Epidermal melanocyte (primary cell): ENCODE data around the gene WARS2.
A peak's percentile ranks its signal among the peaks of the same experiment; 100 is the strongest.

Experiments used
- DNase-seq: peaks from one replicate; pipeline ENCODE4 v3.0.0; 2011; ENCODE audit warnings: low spot score; ENCODE audit not compliant: insufficient read length

Gene WARS2

GRCh38 chr1:119083980-119084379 is 56.5 kb downstream of the WARS2 start:
- DNase-seq: no peak

GRCh38 chr1:119083479-119083878 is 57.0 kb downstream of the WARS2 start:
- no peak for DNase-seq

- no peak for DNase-seq
Observed at GRCh38 chr1:119081700-119082099, 58.8 kb downstream of the WARS2 start.

- peak; percentile 28 for DNase-seq
Observed at GRCh38 chr1:119081267-119081666, 59.2 kb downstream of the WARS2 start.

GRCh38 chr1:119080586-119080985 is 59.9 kb downstream of the WARS2 start:
- DNase-seq: peak; percentile 38

- DNase-seq: no peak
Observed at GRCh38 chr1:119079881-119080280, 60.6 kb downstream of the WARS2 start.

GRCh38 chr1:119075614-119076013 is 64.8 kb downstream of the WARS2 start:
- DNase-seq: no peak

GRCh38 chr1:119071321-119071720 is 69.1 kb downstream of the WARS2 start:
- no peak for DNase-seq

- DNase-seq: no peak
Observed at GRCh38 chr1:119069682-119070081, 70.8 kb downstream of the WARS2 start.

GRCh38 chr1:119068427-119068826 is 72.0 kb downstream of the WARS2 start:
- no peak for DNase-seq

GRCh38 chr1:119061700-119062099 is 78.8 kb downstream of the WARS2 start:
- no peak for DNase-seq

GRCh38 chr1:119055568-119055967 is 84.9 kb downstream of the WARS2 start:
- no peak for DNase-seq

GRCh38 chr1:119053917-119054316 is 86.5 kb downstream of the WARS2 start:
- no peak for DNase-seq

- DNase-seq: no peak
Observed at GRCh38 chr1:119052267-119052666, 88.2 kb downstream of the WARS2 start.

GRCh38 chr1:119048624-119049404 is 91.6 kb downstream of the WARS2 start:
- DNase-seq: no peak

GRCh38 chr1:119046785-119047438 is 93.5 kb downstream of the WARS2 start:
- DNase-seq: no peak

GRCh38 chr1:119046429-119046784 is 94.0 kb downstream of the WARS2 start:
- DNase-seq: no peak

GRCh38 chr1:119045096-119045746 is 95.2 kb downstream of the WARS2 start:
- DNase-seq: no peak

GRCh38 chr1:119040906-119041305 is 99.5 kb downstream of the WARS2 start:
- DNase-seq: no peak

- no peak for DNase-seq
Observed at GRCh38 chr1:119040489-119040888, 100.0 kb downstream of the WARS2 start.

- no peak for DNase-seq
Observed at GRCh38 chr1:119038363-119038762, 102.1 kb downstream of the WARS2 start.

- no peak for DNase-seq
Observed at GRCh38 chr1:119034359-119034758, 106.1 kb downstream of the WARS2 start.

- no peak for DNase-seq
Observed at GRCh38 chr1:119032986-119033385, 107.5 kb downstream of the WARS2 start.
